H1 (cell line): ENCODE data around the gene KLF7. TPM values are rescaled to one million over a fixed set of nuclear protein-coding genes. Genes with fewer than 3 reads are reported as not detected.

ENCODE experiments used
- CTCF ChIA-PET: fragments of 300-600 bp; sonication (Branson Sonifier 250); formaldehyde crosslinking; loops from one replicate; lab custom pipeline; 2021; ENCODE audit not compliant: partially characterized antibody; lab: Charles Lee
- POLR2A ChIA-PET: fragments of 300-600 bp; sonication (Branson Sonifier 250); formaldehyde crosslinking; loops from one replicate; lab custom pipeline; 2021; ENCODE audit warnings: inconsistent platforms; ENCODE audit not compliant: partially characterized antibody; lab: Charles Lee
- DNase-seq, 2 experiments: peaks; one replicate each; pipeline versions ENCODE4 v3.0.0 to v3.0.0-alpha.2; 2010 to 2022; ENCODE audit warnings: low spot score in 2 of 2, low read depth in 1 of 2, mixed read lengths in 1 of 2
- FAIRE-seq: peaks from 2 replicates; lab custom pipeline; 2011; peaks lifted over from hg19 to GRCh38; lab: Jason Lieb, UNC
- H2AFZ ChIP-seq: 2 replicates; pipeline ENCODE4 v1.8.1; 2012; ENCODE audit warnings: low read length, inconsistent platforms
- H2AK5ac ChIP-seq: 2 replicates; pipeline ENCODE4 v1.6.1; 2013; ENCODE audit warnings: low read depth, low read length
- H2BK120ac ChIP-seq: replicated peaks from 2 replicates; pipeline ENCODE3; 2013; ENCODE audit warnings: low read depth, low read length, inconsistent platforms
- H2BK12ac ChIP-seq: 2 replicates; pipeline ENCODE4 v1.6.1; 2013; ENCODE audit warnings: low read depth, low read length
- H2BK15ac ChIP-seq: 2 replicates; pipeline ENCODE4 v1.6.1; 2013; ENCODE audit warnings: low read length
- H2BK20ac ChIP-seq: 2 replicates; pipeline ENCODE4 v1.6.1; 2013; ENCODE audit warnings: low read length
- H2BK5ac ChIP-seq: 2 replicates; pipeline ENCODE4 v1.6.1; 2013; ENCODE audit warnings: low read depth, low read length
- H3K14ac ChIP-seq: 2 replicates; pipeline ENCODE4 v1.6.1; 2013; ENCODE audit warnings: inconsistent platforms; ENCODE audit not compliant: insufficient read length
- H3K18ac ChIP-seq: 2 replicates; pipeline ENCODE4 v1.6.1; 2013; ENCODE audit warnings: low read length; ENCODE audit errors: extremely low read depth
- H3K23ac ChIP-seq: 2 replicates; pipeline ENCODE4 v1.6.1; 2013; ENCODE audit warnings: inconsistent platforms; ENCODE audit not compliant: insufficient read length
- H3K23me2 ChIP-seq: 2 replicates; pipeline ENCODE4 v1.6.1; 2013; ENCODE audit warnings: low read depth, low read length
- H3K27ac ChIP-seq: 2 replicates; pipeline ENCODE4 v1.6.1; 2011; ENCODE audit warnings: low read depth, low read length, inconsistent platforms
- H3K27me3 ChIP-seq, 4 experiments: replicated peaks in 1 of 4; 1 replicate in 1 of 4; 2 replicates in 3 of 4; pipeline versions ENCODE4 v1.6.1 to v1.8.1; 2011 to 2013; ENCODE audit warnings: low read length in 3 of 4, mild to moderate bottlenecking in 3 of 4, inconsistent platforms in 2 of 4, mixed read lengths in 2 of 4, moderate library complexity in 1 of 4; ENCODE audit not compliant: control insufficient read depth in 3 of 4, insufficient read depth in 3 of 4; ENCODE audit errors: extremely low read depth in 1 of 4
- H3K36me3 ChIP-seq, 4 experiments: 2 replicates each; pipeline versions ENCODE4 v1.6.1 to v1.8.1; 2011 to 2013; ENCODE audit warnings: mild to moderate bottlenecking in 4 of 4, low read length in 3 of 4, moderate library complexity in 2 of 4, control low read depth in 1 of 4, inconsistent platforms in 1 of 4; ENCODE audit not compliant: insufficient read depth in 4 of 4, control insufficient read depth in 2 of 4
- H3K4ac ChIP-seq: replicated peaks from 2 replicates; pipeline ENCODE3; 2013; ENCODE audit warnings: low read length, low read depth, mixed read lengths, inconsistent platforms; ENCODE audit not compliant: insufficient read length
- H3K4me1 ChIP-seq, 4 experiments: replicated peaks in 1 of 4; 1 replicate in 1 of 4; 2 replicates in 3 of 4; pipeline versions ENCODE4 v1.6.1 to v1.8.1; 2011 to 2013; ENCODE audit warnings: low read length in 3 of 4, inconsistent platforms in 2 of 4, mixed read lengths in 1 of 4; ENCODE audit not compliant: insufficient read depth in 4 of 4, control insufficient read depth in 3 of 4
- H3K4me2 ChIP-seq, 2 experiments: 2 replicates each; pipeline versions ENCODE4 v1.6.1 to v1.8.1; 2011 to 2013; ENCODE audit warnings: low read depth in 2 of 2, low read length in 2 of 2, control low read depth in 1 of 2, inconsistent platforms in 1 of 2, mild to moderate bottlenecking in 1 of 2; ENCODE audit not compliant: insufficient read depth in 1 of 2
- H3K4me3 ChIP-seq, 4 experiments: fragments of 200-600, 300-600 bp in 1 of 4; sonication (generic), shearing (Covaris generic), sonication (Bioruptor Twin) in 1 of 4; 2 replicates each; pipeline versions ENCODE4 v1.5.1 to v1.8.1; 2011 to 2016; ENCODE audit warnings: low read length in 4 of 4, low read depth in 3 of 4, control low read depth in 2 of 4, inconsistent platforms in 2 of 4, mild to moderate bottlenecking in 2 of 4, mixed read lengths in 1 of 4, moderate library complexity in 1 of 4; ENCODE audit not compliant: insufficient read depth in 2 of 4; ENCODE audit errors: extremely low read depth in 1 of 4
- H3K56ac ChIP-seq: replicated peaks from 2 replicates; pipeline ENCODE3; 2013; ENCODE audit warnings: low read depth, mild to moderate bottlenecking, mixed read lengths, low read length, inconsistent platforms; ENCODE audit not compliant: insufficient read length
- H3K79me1 ChIP-seq: 2 replicates; pipeline ENCODE4 v1.6.1; 2013; ENCODE audit warnings: low read depth, low read length, control low read depth
- H3K79me2 ChIP-seq, 2 experiments: 2 replicates each; pipeline versions ENCODE4 v1.6.1 to v1.8.1; 2012 to 2013; ENCODE audit warnings: low read length in 2 of 2, mild to moderate bottlenecking in 2 of 2, inconsistent platforms in 1 of 2; ENCODE audit not compliant: insufficient read depth in 2 of 2, control insufficient read depth in 1 of 2
- H3K9ac ChIP-seq, 4 experiments: replicated peaks in 1 of 4; 1 replicate in 1 of 4; 2 replicates in 3 of 4; pipeline versions ENCODE4 v1.6.1 to v1.8.1; 2011 to 2013; ENCODE audit warnings: low read depth in 3 of 4, low read length in 3 of 4, control low read depth in 2 of 4, mild to moderate bottlenecking in 2 of 4, moderate library complexity in 2 of 4, inconsistent platforms in 1 of 4; ENCODE audit errors: extremely low read depth in 1 of 4
- H3K9me3 ChIP-seq, 2 experiments: 2 replicates each; pipeline versions ENCODE4 v1.6.1 to v1.8.1; 2012 to 2013; ENCODE audit warnings: mild to moderate bottlenecking in 2 of 2, moderate library complexity in 2 of 2, control low read depth in 1 of 2, inconsistent platforms in 1 of 2, low read depth in 1 of 2, low read length in 1 of 2, mixed read lengths in 1 of 2; ENCODE audit not compliant: insufficient read depth in 2 of 2
- H4K20me1 ChIP-seq, 2 experiments: replicated peaks in 1 of 2; 2 replicates each; pipeline versions ENCODE3 to v1.8.1; 2011 to 2013; ENCODE audit warnings: inconsistent platforms in 2 of 2, low read length in 2 of 2, mild to moderate bottlenecking in 1 of 2; ENCODE audit not compliant: insufficient read depth in 2 of 2, control insufficient read depth in 1 of 2
- H4K5ac ChIP-seq: 2 replicates; pipeline ENCODE4 v1.6.1; 2013; ENCODE audit warnings: low read length, low read depth, mixed read lengths, inconsistent platforms; ENCODE audit not compliant: insufficient read length
- H4K8ac ChIP-seq: 2 replicates; pipeline ENCODE4 v1.8.0; 2013; ENCODE audit warnings: mild to moderate bottlenecking, moderate library complexity, low read length, inconsistent platforms; ENCODE audit not compliant: insufficient read depth; ENCODE audit errors: extremely low read depth
- H4K91ac ChIP-seq: replicated peaks from 2 replicates; pipeline ENCODE3; 2013; ENCODE audit warnings: low read length, mixed read lengths, inconsistent platforms; ENCODE audit not compliant: insufficient read length
- ASH2L ChIP-seq: fragments of 200-600, 300-600 bp; sonication (generic); IDR thresholded peaks from one replicate; pipeline ENCODE4 v1.7.1; 2017; ENCODE audit warnings: low read length
- BCL11A ChIP-seq, 2 experiments: IDR thresholded peaks; one replicate each; pipeline ENCODE4 v1.6.1; 2011; ENCODE audit warnings: low read depth in 2 of 2, low read length in 2 of 2, mild to moderate bottlenecking in 2 of 2
- BRCA1 ChIP-seq: IDR thresholded peaks from 2 replicates; pipeline ENCODE4 v1.6.1; 2012; ENCODE audit warnings: low read depth, low read length, improper control_type of control experiment
- CBX5 ChIP-seq: fragments of 300-800, 300-1000 bp; sonication (generic); IDR thresholded peaks from 2 replicates; pipeline ENCODE4 v1.7.1; 2016; ENCODE audit warnings: antibody characterized with exemption, low read length, low read depth
- CHD1 ChIP-seq: IDR thresholded peaks from 2 replicates; pipeline ENCODE4 v1.6.1; 2012; ENCODE audit warnings: low read depth, low read length, improper control_type of control experiment
- EGR1 ChIP-seq: IDR thresholded peaks from 2 replicates; pipeline ENCODE4 v1.6.1; 2011; ENCODE audit warnings: low read depth, low read length, borderline replicate concordance
- EP300 ChIP-seq, 2 experiments: IDR thresholded peaks; 1 replicate in 1 of 2; 2 replicates in 1 of 2; pipeline ENCODE4 v1.6.1; 2011 to 2012; ENCODE audit warnings: low read depth in 2 of 2, low read length in 2 of 2, mild to moderate bottlenecking in 2 of 2, borderline replicate concordance in 1 of 2, inconsistent platforms in 1 of 2, moderate library complexity in 1 of 2
- KDM5A ChIP-seq: fragments of 200-600 bp; IDR thresholded peaks from 2 replicates; pipeline ENCODE4 v1.7.1; 2012; ENCODE audit warnings: mild to moderate bottlenecking, low read length, inconsistent platforms, mixed read lengths
- MAFK ChIP-seq: IDR thresholded peaks from 2 replicates; pipeline ENCODE4 v1.6.1; 2012; ENCODE audit warnings: low read depth, mild to moderate bottlenecking, improper control_type of control experiment, low read length
- RBBP5 ChIP-seq: IDR thresholded peaks from 2 replicates; pipeline ENCODE4 v1.7.1; 2012; ENCODE audit warnings: low read depth, mild to moderate bottlenecking, inconsistent platforms, low read length, moderate library complexity, borderline replicate concordance
- SIN3A ChIP-seq, 2 experiments: IDR thresholded peaks in 1 of 2; conservative IDR thresholded peaks in 1 of 2; 2 replicates each; pipeline ENCODE4 v1.6.1; 2011 to 2012; ENCODE audit warnings: low read length in 2 of 2, improper control_type of control experiment in 1 of 2, low read depth in 1 of 2, mild to moderate bottlenecking in 1 of 2
- SIX5 ChIP-seq: IDR thresholded peaks from 2 replicates; pipeline ENCODE4 v1.6.1; 2011; ENCODE audit warnings: mild to moderate bottlenecking, low read depth, low read length
- SUZ12 ChIP-seq: fragments of 200-600 bp; sonication (generic); IDR thresholded peaks from 2 replicates; pipeline ENCODE4 v1.6.1; 2012; ENCODE audit warnings: mild to moderate bottlenecking, inconsistent platforms, low read length, moderate library complexity, mixed read lengths
- TCF12 ChIP-seq: IDR thresholded peaks from 2 replicates; pipeline ENCODE4 v1.6.1; 2011; ENCODE audit warnings: low read depth, mild to moderate bottlenecking, low read length
- WGBS, 2 experiments: shearing (Covaris generic) in 1 of 2; methylation state at CpG; one replicate each; pipeline versions ENCODE4 v1.1.6 to v1.1.7; 2013 to 2015; ENCODE audit warnings: low lambda C conversion rate in 2 of 2, mixed read lengths in 2 of 2, inconsistent platforms in 1 of 2, low coverage in 1 of 2, missing lambda C conversion rate in 1 of 2; ENCODE audit not compliant: insufficient replicate concordance in 2 of 2, insufficient coverage in 1 of 2, insufficient read length in 1 of 2; ENCODE audit errors: extremely low coverage in 1 of 2, missing lambda C conversion rate in 1 of 2; 5-methylcytosine and 5-hydroxymethylcytosine counted together
- polyA plus RNA-seq, 7 experiments: library from polyadenylated mRNA; depleted of rRNA in 3 of 7; stranded (reverse) in 5 of 7; unstranded in 2 of 7; fragments of >200 nt in 5 of 7; fragments of 200-250 nt in 2 of 7; gene quantifications; 1 replicate in 5 of 7; 2 replicates in 1 of 7; 4 replicates in 1 of 7; pipeline versions ENCODE4 v1.2.1 to v1.2.3, GENCODE V29; 2011 to 2013; ENCODE audit warnings: missing spikeins in 2 of 7, mixed read lengths in 2 of 7
- total RNA-seq: library from RNA; stranded (reverse); fragmentation: NEBNext Ultra II Directional; extraction: Animal tissue kit (Norgen Biotek cat#: 25700); gene quantifications from 2 replicates; pipeline ENCODE4 v1.2.1, GENCODE V29; 2021
- TF ChIP-seq, protein P1 (sequence below): IDR thresholded peaks from 2 replicates; pipeline ENCODE4 v1.6.1; 2011; ENCODE audit warnings: low read depth, mild to moderate bottlenecking, low read length; ENCODE audit not compliant: insufficient read depth

The KLF7 gene
- total and polyA plus RNA-seq, 2 of the 8 experiments (the other 6 are each of a cell fraction or from before 2014, with no cell fraction given): 9.6 to 23.3 TPM

- ChIA-PET POLR2A (no interaction called here), CTCF (interaction anchor here (1.4 to 1.7 kb wide), 2 partner anchors 30 to 384 kb away, joined by 3 to 4 read pairs; no protein-coding TSS in a partner anchor)
- H3K36me3 ChIP-seq: no peaks in the 10 kb centered on the region
- H3K56ac ChIP-seq: no peak overlapping the region
- H3K23me2 ChIP-seq: no peaks in the 10 kb centered on the region
- no peaks in the 10 kb centered on the region for H3K79me1 ChIP-seq
- H3K4me1 ChIP-seq: no peaks in the 10 kb centered on the region
- H2BK12ac ChIP-seq: no peak overlapping the region
- H3K27ac ChIP-seq: no peak overlapping the region
- no peak overlapping the region for H3K18ac ChIP-seq
- no peaks in the 10 kb centered on the region for H3K9me3 ChIP-seq
- H2BK120ac ChIP-seq: no peak overlapping the region
- FAIRE-seq: no peak
- no peak overlapping the region for H3K9ac ChIP-seq
- H4K20me1 ChIP-seq: no peaks in the 10 kb centered on the region
- no peaks in the 10 kb centered on the region for H3K27me3 ChIP-seq
- no peak overlapping the region for H2AFZ ChIP-seq
- no peak overlapping the region for H3K14ac ChIP-seq
- no peak overlapping the region for H4K91ac ChIP-seq
- 89% methylated on average over 6 of the region's 6 CpGs; no CpG with 5 or more reads in 1 of the 2 experiments for WGBS, 2 experiments
- no peak overlapping the region for H3K4me3 ChIP-seq
- H3K4ac ChIP-seq: no peak overlapping the region
- no peak overlapping the region for H3K4me2 ChIP-seq
- no peak overlapping the region for H2BK20ac ChIP-seq
- no peak overlapping the region for H4K5ac ChIP-seq
- no peak overlapping the region for H2BK15ac ChIP-seq
- H4K8ac ChIP-seq: no peak overlapping the region
- H3K79me2 ChIP-seq: no peaks in the 10 kb centered on the region
- DNase-seq: no peak
- H2AK5ac ChIP-seq: no peak overlapping the region
- H3K23ac ChIP-seq: no peak overlapping the region
- H2BK5ac ChIP-seq: no peak overlapping the region
- TF ChIP-seq CBX5 (no peak), SIN3A (conservative IDR thresholded peaks at IDR 0.05 in 1 of 2, IDR thresholded peaks at IDR 0.05 in 1 of 2; ENCODE audit: low read depth in 1 of 2, low read length in 2 of 2) (no peak), MAFK (no peak), ASH2L (no peak), BCL11A (IDR thresholded peaks at IDR 0.05; ENCODE audit: low read depth in 2 of 2, low read length in 2 of 2) (no peak), KDM5A (no peak), SIX5 (no peak), EP300 (IDR thresholded peaks at IDR 0.05; ENCODE audit: borderline replicate concordance in 1 of 2, low read depth in 2 of 2, low read length in 2 of 2) (no peak), CHD1 (no peak), SUZ12 (no peak), BRCA1 (no peak), RBBP5 (no peak), EGR1 (no peak), TCF12 (no peak)
- TF ChIP-seq, protein P1, sequence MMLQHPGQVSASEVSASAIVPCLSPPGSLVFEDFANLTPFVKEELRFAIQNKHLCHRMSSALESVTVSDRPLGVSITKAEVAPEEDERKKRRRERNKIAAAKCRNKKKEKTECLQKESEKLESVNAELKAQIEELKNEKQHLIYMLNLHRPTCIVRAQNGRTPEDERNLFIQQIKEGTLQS: no peak
Observed at GRCh38 chr2:207185372-207185771, 19.6 kb upstream of the KLF7 start.
